DMS153 (cell line): Measurements from ENCODE around the gene FSIP1.

ENCODE experiments used
- DNase-seq: peaks from one replicate; lab custom pipeline; 2025; lab: John Stamatoyannopoulos, UW

FSIP1 gene

DNA sequence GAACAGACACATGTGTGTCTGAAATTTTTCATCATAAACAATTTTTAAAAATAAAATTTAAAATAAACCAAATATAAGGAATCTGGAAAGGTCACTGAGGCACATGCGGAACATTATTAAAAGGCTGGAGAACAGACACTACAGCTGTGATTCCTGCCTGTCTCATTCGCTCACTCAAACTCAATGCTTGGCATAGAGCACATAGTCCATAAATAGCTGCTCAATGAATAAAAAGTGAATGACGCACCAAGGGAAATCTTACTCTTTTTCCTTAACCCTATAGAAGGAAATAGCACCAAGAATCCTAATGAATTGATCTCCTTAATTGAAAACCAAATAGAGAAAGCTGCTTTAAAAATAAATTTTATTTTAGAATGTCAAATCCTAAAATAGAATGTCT, 98.4 kb downstream of the FSIP1 start:
- DNase-seq = no peak

DNA sequence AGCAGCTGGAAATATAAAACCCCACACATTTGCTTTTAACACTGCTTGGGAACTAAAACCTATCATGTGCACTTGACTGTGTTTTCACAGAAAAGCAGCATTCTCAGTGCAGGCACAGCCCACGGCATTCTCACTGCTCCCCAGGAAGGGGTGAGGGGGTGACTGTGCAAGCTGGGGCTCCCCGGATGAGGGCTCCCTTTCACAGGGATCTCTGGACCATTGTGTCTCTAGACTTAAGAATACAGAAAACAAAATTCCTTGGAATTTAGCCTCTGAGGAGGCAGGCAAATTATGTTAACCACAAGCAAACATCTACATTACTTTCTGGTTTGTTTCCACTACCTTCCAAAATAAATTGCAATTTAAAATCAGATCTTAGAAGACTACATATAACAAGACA, 100.3 kb downstream of the FSIP1 start:
- no peak for DNase-seq

DNA sequence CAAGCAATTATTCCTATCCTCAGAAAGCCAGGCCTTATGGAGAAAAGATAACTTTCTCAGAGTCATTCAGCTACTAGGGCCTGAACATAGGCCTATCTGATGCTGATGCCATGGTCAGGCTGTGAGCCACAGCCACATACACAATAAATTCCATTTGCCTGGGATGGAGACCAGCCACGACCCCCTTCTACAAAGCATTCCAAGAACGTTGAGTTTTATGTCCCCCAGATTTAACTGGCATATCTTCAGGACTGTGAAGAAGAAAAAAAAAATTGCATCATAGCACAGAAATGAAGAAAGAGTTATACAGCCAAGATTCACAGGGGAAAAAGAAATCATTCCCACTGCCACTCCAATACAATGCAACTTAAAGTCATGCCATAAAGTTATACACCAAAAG, 101.8 kb downstream of the FSIP1 start:
- no peak for DNase-seq

DNA sequence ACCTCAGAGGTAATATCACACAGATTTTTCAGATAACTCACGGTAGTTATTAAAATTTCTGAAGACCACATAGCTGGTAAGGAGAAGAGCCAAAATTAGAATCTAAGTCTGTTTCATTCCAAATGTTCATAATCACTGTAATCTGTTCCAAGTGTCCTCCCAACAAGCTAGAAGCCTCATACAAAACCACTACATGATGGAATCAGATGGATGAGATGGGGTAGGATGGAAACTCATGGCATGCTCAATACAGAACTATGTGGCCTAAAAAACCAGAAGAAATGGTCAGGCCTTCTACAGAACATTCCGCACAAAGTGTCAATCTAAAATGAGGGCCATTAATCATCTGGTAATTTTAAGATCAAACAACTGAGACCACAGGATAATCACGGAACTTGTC, 110.0 kb downstream of the FSIP1 start:
- DNase-seq = no peak

DNA sequence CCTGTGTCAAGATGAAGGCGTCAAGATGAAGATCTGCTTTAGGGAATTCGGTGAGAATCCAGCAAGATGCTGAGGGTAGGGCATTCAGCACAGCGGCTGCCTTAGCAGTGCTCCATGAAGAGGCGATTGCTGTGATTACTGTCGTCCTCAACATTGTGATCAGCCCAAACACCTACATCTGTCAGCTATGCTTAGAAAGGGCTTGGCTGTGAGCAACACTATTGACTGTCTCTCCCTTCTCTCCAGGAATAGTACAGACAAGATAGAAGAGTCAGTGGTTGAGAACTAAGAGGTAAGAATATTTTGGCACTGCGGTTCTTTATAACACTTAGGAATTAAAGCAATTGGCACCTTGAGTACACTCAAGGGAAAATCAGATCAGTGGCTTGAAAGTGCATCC, 110.5 kb downstream of the FSIP1 start:
- DNase-seq = no peak

DNA sequence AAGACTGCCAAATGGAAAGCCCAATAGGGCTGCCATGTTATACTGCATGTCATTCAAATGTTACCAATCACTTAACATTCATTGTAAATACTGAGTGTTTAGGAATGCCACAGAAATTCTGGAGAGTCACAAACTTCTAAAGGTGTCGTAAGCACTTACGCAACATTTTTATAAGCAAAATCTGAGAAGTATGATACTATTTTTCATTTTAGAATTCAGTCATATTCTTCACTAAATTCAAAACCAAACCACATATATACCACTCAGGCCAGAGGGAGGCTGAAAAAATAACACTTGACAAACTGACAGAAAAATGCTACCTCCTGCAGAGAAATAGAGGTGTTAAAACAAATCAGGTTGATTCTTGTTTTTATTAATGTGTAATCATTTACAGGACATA, 112.0 kb downstream of the FSIP1 start:
- DNase-seq = no peak

DNA sequence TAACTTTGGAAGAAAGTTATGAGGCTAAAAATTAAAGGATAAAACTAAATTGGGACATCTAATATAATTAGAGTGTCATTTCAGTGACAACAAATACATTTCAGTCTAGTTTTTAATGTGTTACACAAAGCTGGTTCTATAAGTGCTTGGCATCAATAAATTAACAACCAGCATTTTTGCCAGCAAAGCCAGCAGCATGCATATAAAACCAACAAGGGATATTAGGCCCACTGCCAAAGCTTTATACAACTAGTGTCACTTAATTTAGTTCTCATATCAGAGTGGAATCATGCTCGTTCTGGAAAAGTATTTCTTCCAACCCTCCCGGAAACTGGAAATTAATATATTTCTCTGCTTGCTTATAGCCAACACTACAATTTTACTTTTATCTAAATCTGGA, 113.0 kb downstream of the FSIP1 start:
- DNase-seq = no peak

DNA sequence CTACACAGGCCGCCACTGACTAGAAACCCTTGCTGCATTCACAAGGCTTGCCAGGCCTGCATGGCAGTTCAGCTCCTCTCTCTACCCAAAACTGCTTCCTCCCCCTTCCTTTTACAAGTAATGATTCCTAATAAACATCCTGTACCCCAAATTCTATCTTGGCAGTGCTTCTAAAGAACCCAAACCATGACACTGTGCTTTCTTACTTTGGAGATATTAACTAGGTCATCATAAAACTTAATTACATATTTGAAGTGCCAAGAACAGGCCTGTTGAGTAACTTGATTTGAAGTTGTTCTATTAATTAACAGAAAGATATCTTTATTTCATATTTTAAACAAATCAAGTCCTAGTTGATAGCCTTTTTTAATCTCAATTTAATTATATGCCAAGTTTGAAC, 113.4 kb downstream of the FSIP1 start:
- no peak for DNase-seq

DNA sequence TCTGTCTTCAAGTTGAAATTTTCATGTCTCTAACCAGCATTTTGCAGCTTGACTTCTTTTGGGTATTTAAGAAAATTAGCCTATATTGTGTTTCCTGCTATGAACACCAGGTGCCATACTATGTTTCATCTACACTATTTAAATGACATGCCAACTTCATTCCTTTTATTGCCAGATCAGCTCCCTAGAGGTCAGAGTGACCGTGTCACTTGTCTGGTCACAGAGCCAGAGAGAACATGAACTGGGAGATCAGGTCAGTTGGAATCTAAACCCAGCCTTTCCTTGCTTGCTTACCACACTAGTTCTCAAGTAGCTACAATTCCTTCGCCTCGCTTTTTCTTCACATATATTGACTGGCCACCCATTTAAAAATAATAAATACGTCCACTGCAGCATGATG, 114.2 kb downstream of the FSIP1 start:
- DNase-seq = no peak

DNA sequence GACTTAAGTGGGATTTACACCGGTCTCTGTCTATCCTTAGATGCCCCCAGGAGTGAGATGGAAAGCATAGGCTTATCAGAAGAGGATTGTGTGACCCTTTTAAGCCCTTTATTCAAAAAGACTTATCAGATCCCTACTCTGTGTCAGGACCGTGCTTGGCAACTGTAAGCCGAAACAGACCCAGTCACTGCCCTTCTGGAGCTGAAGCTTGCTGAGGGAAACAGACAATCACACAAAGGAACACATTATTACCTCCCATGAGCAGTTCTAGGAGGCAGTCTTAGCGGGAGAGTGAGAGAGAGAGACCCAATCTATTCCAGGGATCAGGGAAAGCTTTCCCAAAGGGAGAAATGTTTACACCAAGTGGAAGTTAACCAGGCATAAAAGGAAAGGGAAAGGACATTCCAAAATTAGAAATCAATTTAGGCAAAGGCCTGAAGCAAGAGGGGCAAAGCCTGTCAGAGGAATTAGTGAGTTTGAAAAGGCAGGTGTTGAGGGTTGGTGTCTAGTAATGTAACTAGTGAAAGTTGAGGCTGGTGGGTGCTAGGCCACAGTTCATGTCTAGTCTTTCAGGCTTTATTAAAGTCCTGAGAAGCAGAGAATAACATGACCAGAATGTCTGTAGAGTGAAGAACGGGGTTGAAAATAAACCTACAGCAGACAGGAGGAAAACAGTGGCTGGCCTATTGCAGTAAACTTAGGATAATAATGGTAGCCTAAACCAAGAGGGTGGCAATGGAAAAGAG, 115.1 kb downstream of the FSIP1 start:
- no peak for DNase-seq

DNA sequence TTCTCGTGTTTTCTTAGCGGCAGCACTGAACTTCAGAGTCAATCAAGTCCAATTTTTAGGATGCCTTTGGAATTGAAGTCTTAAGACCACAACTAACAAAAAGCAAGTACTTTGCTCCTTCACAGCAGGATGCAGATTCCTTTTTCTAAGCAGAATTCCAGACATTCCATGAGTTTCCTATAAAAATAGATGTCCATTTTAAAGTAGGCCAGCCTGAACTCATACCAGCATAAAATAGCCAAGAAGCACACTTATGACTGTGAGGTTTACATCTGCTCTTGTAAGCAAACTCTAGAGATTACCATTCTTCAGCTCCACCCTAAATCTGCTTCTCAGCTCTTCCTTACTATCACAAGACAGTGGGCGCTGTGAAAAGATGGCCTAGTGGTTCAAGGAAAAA, 116.0 kb downstream of the FSIP1 start:
- DNase-seq = no peak

DNA sequence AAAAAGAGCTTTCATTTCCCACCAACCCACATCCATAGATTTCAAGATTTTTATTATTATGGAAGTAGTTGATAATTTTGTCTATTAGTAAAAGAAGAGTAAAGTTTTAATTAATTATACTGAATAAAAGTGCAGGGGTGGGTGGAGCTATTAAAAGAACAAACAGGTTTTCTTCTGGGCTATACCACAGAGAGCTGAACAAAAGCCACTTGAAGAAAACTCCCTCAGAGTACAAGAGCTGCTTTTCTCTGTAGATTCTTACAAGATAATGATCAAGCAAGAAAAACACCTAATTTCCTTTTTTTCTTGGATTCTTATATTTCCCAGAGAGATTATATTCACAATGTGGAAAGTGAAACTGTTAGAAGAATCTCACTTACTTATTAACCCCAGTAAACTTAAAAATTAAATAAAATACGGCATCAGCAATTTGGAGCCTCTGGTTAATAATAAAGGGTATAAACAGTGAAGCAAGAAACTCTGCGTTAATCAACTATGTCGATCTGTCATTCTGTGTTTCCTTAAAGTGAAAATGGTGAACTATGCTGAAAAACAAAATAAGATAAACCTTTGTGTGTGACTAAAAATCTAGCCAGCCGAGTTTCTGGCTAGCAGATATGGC, 116.9 kb downstream of the FSIP1 start:
- DNase-seq = no peak

DNA sequence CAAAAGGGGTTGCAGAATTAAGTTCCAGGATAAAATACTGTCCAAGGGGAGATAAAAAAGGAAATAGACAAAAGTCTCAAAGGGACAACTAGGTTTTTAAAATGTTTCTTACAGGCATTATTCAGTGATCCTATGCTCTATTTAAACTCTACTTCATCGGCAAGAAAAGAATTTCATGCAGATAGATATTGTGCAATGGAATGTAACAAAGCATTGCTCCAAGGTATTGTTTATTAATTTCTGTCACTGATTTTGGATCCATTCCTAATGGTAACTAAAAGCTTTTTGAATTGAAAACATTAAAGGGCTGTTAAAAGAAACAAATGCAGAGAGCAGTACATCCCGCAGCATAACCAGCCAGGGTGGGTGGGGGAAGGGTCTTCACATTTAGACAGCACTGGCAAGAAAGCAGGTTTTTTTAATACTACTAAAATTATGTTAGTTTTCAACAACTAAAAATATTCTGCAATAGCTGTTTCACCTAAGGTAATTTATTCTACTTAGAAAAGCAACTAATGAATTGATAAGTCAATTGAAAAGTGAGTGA, 118.9 kb downstream of the FSIP1 start:
- no peak for DNase-seq

DNA sequence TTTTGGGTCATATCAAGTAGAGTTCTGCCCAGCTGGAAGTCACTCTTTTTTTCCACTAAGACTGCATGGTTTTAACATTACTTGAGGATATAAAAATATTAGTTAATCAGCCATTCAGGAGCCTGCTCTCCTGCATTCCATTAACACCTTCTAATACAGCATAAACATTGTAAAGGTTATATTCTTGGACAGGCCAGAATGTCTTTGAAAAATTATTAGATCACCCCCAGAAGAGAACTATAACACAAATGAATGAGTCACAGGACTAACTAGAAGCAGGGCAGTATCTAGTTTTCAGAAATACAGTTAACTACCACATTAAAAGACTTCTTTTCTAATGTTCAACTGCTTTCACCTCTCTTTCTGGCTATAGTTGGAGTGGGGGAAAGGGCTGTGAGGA, 120.9 kb downstream of the FSIP1 start:
- no peak for DNase-seq

DNA sequence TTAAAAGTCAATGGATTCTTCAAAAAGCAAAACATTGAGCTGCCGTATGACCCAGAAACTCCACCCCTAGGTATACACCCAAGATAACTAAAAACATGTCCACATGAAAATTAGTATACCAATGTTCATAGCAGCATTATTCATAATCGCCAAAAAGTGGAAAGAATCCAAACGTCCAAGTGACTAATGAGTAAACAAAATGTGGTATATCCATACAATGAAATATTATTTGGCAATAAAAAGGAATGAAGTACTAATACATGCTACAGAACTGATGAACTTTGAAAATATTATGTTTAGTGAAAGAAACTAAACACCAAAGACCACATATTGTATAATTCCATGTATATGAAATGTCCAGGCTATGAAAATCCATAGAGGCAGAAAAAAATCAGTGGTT, 123.9 kb downstream of the FSIP1 start:
- no peak for DNase-seq

DNA sequence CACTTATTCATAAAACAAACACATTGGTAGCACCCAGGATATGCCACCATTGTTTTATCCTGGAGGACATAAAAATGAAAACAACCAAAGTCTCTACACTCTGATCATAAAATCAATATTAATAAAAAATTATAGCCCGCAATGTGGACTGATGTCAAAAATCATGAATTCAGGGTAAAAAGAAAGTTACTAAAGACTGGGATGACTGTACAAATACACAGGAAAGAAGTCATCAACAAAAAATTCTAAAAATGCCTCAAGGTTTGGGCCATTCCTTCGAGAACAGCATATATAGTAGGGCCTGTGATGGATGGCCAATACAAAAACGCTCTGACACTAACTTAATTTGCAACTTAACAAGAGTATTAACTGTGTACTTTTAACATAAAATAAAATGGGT, 125.0 kb downstream of the FSIP1 start:
- no peak for DNase-seq

DNA sequence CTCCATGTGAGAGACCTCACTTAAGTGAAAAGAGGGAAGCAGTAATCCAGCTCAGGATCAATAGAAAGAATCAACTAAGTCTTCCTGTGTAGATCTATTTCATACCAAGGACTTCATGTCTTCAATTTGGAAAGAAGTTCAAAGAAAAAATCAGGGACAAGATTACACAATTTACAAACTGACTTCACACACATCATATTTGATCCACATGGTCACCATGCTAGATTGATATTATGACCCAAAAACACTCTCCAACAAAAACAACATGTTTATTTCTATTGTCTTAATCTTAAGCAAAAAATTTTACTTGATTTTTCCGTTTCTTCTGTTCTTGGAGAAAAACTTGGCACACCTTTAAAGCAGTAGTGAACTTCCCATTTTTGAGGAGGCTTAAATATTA, 125.5 kb downstream of the FSIP1 start:
- DNase-seq = no peak

DNA sequence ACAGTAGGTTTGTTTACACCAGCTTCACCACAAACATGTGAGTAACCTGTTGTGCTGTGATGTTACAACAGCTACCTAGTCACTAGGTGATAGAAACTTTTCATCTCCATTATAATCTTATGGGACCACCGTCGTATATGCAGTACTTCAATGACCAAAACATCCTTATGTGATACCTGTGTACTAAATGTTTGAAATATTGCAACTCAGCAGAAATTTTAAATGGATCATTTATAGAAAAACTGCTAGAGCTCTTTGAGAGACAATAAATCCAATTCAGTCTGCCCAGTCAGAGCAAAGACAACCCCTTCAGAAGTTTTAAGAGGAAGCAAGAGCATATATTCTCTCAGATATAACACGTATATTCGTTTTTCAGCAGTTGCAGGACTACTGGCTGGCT, 128.3 kb downstream of the FSIP1 start:
- DNase-seq = no peak

DNA sequence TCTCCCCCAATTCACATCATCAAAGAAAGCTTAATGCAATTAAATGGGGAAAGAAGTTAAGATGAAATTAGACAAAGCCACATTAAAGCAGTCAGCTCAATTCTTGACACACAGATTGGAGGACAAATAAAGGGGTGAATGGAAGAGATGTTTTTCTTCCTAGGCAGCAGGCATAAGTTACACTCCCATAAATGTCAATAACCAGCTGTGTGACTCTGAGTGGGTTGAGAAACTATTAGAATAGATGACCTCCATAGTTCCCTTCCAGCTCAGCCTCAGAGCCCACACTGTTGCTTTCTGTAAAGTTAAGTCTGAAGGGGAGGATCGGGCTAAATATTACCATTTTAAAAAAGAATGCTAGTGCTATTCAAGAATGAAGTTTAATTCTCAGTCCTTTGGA, 130.8 kb downstream of the FSIP1 start:
- no peak for DNase-seq

DNA sequence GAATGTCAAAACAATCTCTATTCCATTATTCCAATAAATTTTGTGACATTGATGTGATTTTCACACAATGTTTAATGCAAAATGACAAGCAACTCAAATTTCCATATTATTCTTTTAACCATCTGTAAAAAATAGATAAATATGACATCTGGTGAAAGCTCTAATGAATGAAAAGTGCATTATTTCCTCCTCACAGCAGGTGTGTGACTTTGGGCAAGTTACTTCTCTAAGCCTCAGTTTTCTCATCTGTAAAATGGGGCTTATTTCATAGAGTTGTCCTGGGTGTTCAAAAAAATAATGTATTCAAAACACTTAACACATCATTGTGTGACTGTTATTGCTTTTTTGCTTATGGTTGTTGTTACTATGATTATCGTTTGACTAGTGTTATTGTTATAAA, 131.3 kb downstream of the FSIP1 start:
- DNase-seq = no peak

DNA sequence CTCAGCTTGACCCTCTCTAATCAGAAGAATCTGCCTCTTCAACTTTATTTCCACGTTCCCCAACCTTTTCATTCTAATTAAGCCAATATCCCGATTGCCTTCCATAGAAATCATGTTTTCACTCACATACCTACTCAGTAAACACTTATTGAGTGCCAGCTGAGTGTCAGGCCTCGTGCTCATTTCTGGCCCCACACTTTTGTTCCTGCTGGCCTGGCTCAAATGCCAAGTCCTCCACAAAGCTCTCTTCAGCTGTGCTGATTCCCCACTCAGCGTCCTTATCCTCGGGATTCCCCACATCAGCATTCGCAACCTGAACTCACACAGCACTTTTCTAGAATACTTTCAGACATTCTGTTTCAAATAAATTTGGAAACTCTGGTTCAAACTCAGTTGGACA, 132.9 kb downstream of the FSIP1 start:
- DNase-seq = no peak

DNA sequence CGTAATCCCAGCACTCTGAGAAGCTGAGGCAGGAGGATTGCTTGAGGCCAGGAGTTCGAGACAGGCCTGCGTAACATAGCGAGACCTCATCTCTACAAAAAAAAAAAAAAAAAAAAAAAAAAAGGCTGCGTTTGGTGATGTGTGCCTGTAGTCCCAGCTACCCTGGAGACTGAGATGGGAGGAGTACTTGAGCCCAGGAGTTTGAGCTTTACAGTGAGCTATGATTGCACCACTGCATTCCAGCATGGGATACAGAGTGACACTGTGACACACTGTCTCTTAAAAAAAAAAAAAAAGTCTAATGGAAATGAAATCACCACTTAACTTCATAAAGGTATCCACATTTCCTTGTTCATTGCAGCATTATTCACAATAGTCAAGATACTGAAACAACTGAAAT, 136.2 kb downstream of the FSIP1 start:
- DNase-seq = no peak

DNA sequence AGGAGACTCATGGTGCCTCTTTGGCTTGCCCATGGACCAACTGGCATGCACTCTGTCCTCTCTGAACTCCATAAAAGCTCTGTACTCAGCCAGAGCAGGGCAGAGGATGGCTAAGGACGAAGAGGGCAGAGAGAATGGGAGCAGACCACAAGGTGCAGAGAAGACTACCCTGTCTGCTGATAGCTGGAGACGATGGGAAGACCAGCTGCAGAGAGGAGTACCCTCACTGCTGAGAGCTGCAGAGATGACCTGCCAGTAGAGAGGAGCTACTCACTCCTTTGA, 136.7 kb downstream of the FSIP1 start:
- no peak for DNase-seq
